ENCODE results near the gene PHACTR4. TPM values are rescaled to one million over a fixed set of nuclear protein-coding genes. Genes with fewer than 3 reads are reported as not detected.

The PHACTR4 gene
- total and polyA plus RNA-seq, 2 experiments from 2014 or later: 35.4 to 47.1 TPM

DNA sequence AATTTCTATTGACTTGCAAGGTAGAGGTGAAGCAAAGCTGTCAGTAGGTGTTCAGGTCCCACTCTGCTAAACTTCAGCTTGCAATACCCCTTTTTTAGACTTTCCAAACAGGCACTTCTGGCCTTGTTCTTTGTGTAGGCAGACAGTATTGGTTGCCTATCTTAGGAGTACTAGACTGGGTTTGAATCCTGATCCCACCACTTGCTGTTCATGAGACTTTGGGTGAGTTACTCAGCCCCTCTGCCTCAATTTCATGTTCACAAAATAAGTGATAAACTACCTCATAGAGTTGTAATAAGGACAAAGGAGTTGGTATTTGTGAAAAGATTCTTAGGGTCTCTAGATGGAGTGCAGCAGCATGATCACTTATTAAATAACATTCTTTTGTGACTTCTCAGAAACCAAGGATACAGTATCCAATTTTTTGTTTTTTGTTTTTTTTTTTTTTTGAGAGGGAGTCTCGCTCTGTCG lies 141.5 kb downstream of the PHACTR4 start:
- Histone ChIP-seq H3K27me3 (ENCODE audit: insufficient read depth) (no peaks in the 10 kb centered on the region), H4K20me1 (replicated peaks; ENCODE audit: insufficient read depth) (peaks cover 7% of the 10 kb centered on the region), H3K79me2 (replicated peaks; ENCODE audit: insufficient read depth) (peaks cover 29% of the 10 kb centered on the region), H3K4me1 (ENCODE audit: insufficient read depth) (peaks cover 22% of the 10 kb centered on the region), H3K4me2 (no peak overlapping the region), H3K9me2 (ENCODE audit: insufficient read depth) (no peaks in the 10 kb centered on the region), H3F3A (replicated peaks; ENCODE audit: low read depth) (peaks cover 83% of the 10 kb centered on the region), H3K27ac (ENCODE audit: low read depth) (peak overlapping the region; percentile 100), H2AFZ (no peak overlapping the region), H3K4me3 (no peak overlapping the region), H3K36me3 (ENCODE audit: insufficient read depth) (peaks cover 53% of the 10 kb centered on the region)
- DNase-seq (ENCODE audit: low spot score) (peak; percentile 56), ATAC-seq (peak; percentile 8)
- peak overlapping the region; percentile 98 for H3K27ac Mint-ChIP-seq
- peaks cover 66% of the 10 kb centered on the region; the same call in 2 of the 3 replicates for H3K9me3 Mint-ChIP-seq
- H3K27me3 Mint-ChIP-seq (ENCODE audit: insufficient read depth, low read depth, poor library complexity): peaks cover 94% of the 10 kb centered on the region
- 0 out of 2 replicates have a peak, but pooled peaks have one; percentile 2 for TF ChIP-seq CREB1 (CRISPR knock-in tag; IDR thresholded peaks at IDR 0.05; ENCODE audit: low read depth)
- TF ChIP-seq, protein P1, sequence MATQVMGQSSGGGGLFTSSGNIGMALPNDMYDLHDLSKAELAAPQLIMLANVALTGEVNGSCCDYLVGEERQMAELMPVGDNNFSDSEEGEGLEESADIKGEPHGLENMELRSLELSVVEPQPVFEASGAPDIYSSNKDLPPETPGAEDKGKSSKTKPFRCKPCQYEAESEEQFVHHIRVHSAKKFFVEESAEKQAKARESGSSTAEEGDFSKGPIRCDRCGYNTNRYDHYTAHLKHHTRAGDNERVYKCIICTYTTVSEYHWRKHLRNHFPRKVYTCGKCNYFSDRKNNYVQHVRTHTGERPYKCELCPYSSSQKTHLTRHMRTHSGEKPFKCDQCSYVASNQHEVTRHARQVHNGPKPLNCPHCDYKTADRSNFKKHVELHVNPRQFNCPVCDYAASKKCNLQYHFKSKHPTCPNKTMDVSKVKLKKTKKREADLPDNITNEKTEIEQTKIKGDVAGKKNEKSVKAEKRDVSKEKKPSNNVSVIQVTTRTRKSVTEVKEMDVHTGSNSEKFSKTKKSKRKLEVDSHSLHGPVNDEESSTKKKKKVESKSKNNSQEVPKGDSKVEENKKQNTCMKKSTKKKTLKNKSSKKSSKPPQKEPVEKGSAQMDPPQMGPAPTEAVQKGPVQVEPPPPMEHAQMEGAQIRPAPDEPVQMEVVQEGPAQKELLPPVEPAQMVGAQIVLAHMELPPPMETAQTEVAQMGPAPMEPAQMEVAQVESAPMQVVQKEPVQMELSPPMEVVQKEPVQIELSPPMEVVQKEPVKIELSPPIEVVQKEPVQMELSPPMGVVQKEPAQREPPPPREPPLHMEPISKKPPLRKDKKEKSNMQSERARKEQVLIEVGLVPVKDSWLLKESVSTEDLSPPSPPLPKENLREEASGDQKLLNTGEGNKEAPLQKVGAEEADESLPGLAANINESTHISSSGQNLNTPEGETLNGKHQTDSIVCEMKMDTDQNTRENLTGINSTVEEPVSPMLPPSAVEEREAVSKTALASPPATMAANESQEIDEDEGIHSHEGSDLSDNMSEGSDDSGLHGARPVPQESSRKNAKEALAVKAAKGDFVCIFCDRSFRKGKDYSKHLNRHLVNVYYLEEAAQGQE (IDR thresholded peaks at IDR 0.05; ENCODE audit: unreplicated experiment): no peak
- no peak for TF ChIP-seq ZNF114 (CRISPR knock-in tag; IDR thresholded peaks at IDR 0.05)
- no peak for TF ChIP-seq EZH2phosphoT487 (IDR thresholded peaks at IDR 0.05; ENCODE audit: unreplicated experiment)
- TF ChIP-seq EZH2 (IDR thresholded peaks at IDR 0.05; ENCODE audit: low read depth, unreplicated experiment): no peak
- peak; percentile 48; the same call in 1 of the 2 replicates for TF ChIP-seq POLR2AphosphoS5 (IDR thresholded peaks at IDR 0.05; ENCODE audit: low read depth)
- peaks cover 87% of the 10 kb centered on the region for H3K36me3 Mint-ChIP-seq (ENCODE audit: low read depth)
- peak overlapping the region; percentile 98 for H3K4me3 Mint-ChIP-seq
- peaks cover 22% of the 10 kb centered on the region for H3K4me1 Mint-ChIP-seq

DNA sequence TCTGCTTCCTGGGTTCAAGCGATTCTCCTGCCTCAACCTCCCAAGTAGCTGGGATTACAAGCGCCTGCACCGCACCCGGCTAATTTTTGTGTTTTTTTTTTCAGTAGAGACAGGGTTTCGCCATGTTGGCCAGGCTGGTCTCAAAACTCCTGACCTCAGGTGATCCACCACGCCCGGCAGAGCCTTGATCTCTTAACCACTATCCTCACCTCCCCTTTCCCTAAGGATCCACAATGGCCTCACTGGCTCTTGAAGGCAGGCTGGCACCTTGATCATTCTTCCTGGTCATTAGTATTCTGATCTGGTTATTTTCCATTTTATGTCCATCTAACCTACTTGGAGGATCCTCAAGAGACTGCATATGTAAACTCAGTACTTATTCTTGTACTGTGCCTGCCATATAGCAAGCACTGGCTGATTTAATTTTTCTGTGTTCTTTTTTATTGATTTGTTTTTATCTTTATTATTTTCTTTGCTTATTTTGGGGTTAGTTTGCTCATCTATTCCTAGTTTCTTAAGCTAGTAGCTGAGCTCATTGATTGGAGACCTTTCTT lies 142.6 kb downstream of the PHACTR4 start:
- Histone ChIP-seq H3K79me2 (replicated peaks; ENCODE audit: insufficient read depth) (peaks cover 17% of the 10 kb centered on the region), H3K27me3 (ENCODE audit: insufficient read depth) (no peaks in the 10 kb centered on the region), H3K9me2 (ENCODE audit: insufficient read depth) (no peaks in the 10 kb centered on the region), H2AFZ (no peak overlapping the region), H3K4me3 (no peak overlapping the region), H4K20me1 (replicated peaks; ENCODE audit: insufficient read depth) (peaks cover 6% of the 10 kb centered on the region), H3K36me3 (ENCODE audit: insufficient read depth) (peaks cover 43% of the 10 kb centered on the region), H3K27ac (ENCODE audit: low read depth) (peak overlapping the region; percentile 100), H3F3A (replicated peaks; ENCODE audit: low read depth) (peaks cover 85% of the 10 kb centered on the region), H3K4me1 (ENCODE audit: insufficient read depth) (peaks cover 22% of the 10 kb centered on the region), H3K4me2 (no peak overlapping the region)
- peak; percentile 0; the same call in 1 of the 3 replicates for ATAC-seq
- H3K4me3 Mint-ChIP-seq: peak overlapping the region; percentile 49; the same call in 2 of the 3 replicates
- peak overlapping the region; percentile 88 for H3K27ac Mint-ChIP-seq
- DNase-seq (ENCODE audit: low spot score): no peak
- peaks cover 54% of the 10 kb centered on the region; the same call in 2 of the 3 replicates for H3K9me3 Mint-ChIP-seq
- H3K4me1 Mint-ChIP-seq: peaks cover 25% of the 10 kb centered on the region
- H3K27me3 Mint-ChIP-seq (ENCODE audit: insufficient read depth, low read depth, poor library complexity): peaks cover 82% of the 10 kb centered on the region
- H3K36me3 Mint-ChIP-seq (ENCODE audit: low read depth): peaks cover 75% of the 10 kb centered on the region
- TF ChIP-seq ZNF114 (CRISPR knock-in tag; IDR thresholded peaks at IDR 0.05) (no peak), ZNF331 (CRISPR knock-in tag; IDR thresholded peaks at IDR 0.05; ENCODE audit: low read depth) (no peak), NANOG (IDR thresholded peaks at IDR 0.05; ENCODE audit: borderline replicate concordance) (no peak), EZH2 (IDR thresholded peaks at IDR 0.05; ENCODE audit: low read depth, unreplicated experiment) (no peak), POLR2AphosphoS5 (IDR thresholded peaks at IDR 0.05; ENCODE audit: low read depth) (no peak; the same call in 1 of the 2 replicates), STAT1 (IDR thresholded peaks at IDR 0.05; ENCODE audit: unreplicated experiment) (no peak)
- TF ChIP-seq, protein P2, sequence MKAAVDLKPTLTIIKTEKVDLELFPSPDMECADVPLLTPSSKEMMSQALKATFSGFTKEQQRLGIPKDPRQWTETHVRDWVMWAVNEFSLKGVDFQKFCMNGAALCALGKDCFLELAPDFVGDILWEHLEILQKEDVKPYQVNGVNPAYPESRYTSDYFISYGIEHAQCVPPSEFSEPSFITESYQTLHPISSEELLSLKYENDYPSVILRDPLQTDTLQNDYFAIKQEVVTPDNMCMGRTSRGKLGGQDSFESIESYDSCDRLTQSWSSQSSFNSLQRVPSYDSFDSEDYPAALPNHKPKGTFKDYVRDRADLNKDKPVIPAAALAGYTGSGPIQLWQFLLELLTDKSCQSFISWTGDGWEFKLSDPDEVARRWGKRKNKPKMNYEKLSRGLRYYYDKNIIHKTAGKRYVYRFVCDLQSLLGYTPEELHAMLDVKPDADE (IDR thresholded peaks at IDR 0.05): no peak
- TF ChIP-seq, protein P3, sequence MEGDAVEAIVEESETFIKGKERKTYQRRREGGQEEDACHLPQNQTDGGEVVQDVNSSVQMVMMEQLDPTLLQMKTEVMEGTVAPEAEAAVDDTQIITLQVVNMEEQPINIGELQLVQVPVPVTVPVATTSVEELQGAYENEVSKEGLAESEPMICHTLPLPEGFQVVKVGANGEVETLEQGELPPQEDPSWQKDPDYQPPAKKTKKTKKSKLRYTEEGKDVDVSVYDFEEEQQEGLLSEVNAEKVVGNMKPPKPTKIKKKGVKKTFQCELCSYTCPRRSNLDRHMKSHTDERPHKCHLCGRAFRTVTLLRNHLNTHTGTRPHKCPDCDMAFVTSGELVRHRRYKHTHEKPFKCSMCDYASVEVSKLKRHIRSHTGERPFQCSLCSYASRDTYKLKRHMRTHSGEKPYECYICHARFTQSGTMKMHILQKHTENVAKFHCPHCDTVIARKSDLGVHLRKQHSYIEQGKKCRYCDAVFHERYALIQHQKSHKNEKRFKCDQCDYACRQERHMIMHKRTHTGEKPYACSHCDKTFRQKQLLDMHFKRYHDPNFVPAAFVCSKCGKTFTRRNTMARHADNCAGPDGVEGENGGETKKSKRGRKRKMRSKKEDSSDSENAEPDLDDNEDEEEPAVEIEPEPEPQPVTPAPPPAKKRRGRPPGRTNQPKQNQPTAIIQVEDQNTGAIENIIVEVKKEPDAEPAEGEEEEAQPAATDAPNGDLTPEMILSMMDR (conservative IDR thresholded peaks at IDR 0.05; ENCODE audit: low read depth in 2 of 2): no peak
- TF ChIP-seq, protein P1 (IDR thresholded peaks at IDR 0.05; ENCODE audit: unreplicated experiment): no peak

All from GM23338 (cell line).